ENCODE data around the gene SWT1.

SWT1 gene

GRCh38 chr1:185156854-185157598 lies at the start of gene SWT1, which contains the start of gene TRMT1L:
Gene SWT1, plus strand, starts transcription at chr1:185157167. Its CDS starts 3,675 bp downstream, at chr1:185160842.
Gene TRMT1L, minus strand, starts transcription at chr1:185156953. Its CDS starts 241 bp downstream, at chr1:185156712.
- peak; percentile 95 to 98 for DNase-seq (ENCODE audit: extremely low read depth in 1 of 2, low read depth in 1 of 2)

- DNase-seq (ENCODE audit: extremely low read depth in 1 of 2, low read depth in 1 of 2) = no peak
These were observed 48.6 kb upstream of the SWT1 start for GRCh38 chr1:185108321-185108720.

GRCh38 chr1:185110145-185110544 lies 46.8 kb upstream of the SWT1 start:
- no peak for DNase-seq (ENCODE audit: extremely low read depth in 1 of 2, low read depth in 1 of 2)

GRCh38 chr1:185111873-185112272 lies 45.1 kb upstream of the SWT1 start:
- DNase-seq (ENCODE audit: extremely low read depth in 1 of 2, low read depth in 1 of 2) = no peak

GRCh38 chr1:185112356-185112755 lies 44.6 kb upstream of the SWT1 start:
- no peak for DNase-seq (ENCODE audit: extremely low read depth in 1 of 2, low read depth in 1 of 2)

GRCh38 chr1:185129708-185130107 lies 27.3 kb upstream of the SWT1 start:
- no peak for DNase-seq (ENCODE audit: extremely low read depth in 1 of 2, low read depth in 1 of 2)

GRCh38 chr1:185132534-185132933 lies 24.4 kb upstream of the SWT1 start:
- DNase-seq (ENCODE audit: extremely low read depth in 1 of 2, low read depth in 1 of 2) = no peak

- DNase-seq (ENCODE audit: extremely low read depth in 1 of 2, low read depth in 1 of 2) = no peak
These were observed 18.9 kb upstream of the SWT1 start for GRCh38 chr1:185137896-185138545.

- DNase-seq (ENCODE audit: extremely low read depth in 1 of 2, low read depth in 1 of 2) = no peak
These were observed 17.7 kb upstream of the SWT1 start for GRCh38 chr1:185139246-185139645.

GRCh38 chr1:185144233-185144632 lies 12.7 kb upstream of the SWT1 start:
- DNase-seq (ENCODE audit: extremely low read depth in 1 of 2, low read depth in 1 of 2) = no peak

- DNase-seq (ENCODE audit: extremely low read depth in 1 of 2, low read depth in 1 of 2) = no peak
These were observed 5.8 kb upstream of the SWT1 start for GRCh38 chr1:185151215-185151614.

- no peak for DNase-seq (ENCODE audit: extremely low read depth in 1 of 2, low read depth in 1 of 2)
These were observed 4.7 kb upstream of the SWT1 start for GRCh38 chr1:185152187-185152767.

GRCh38 chr1:185154912-185155513 lies 2.0 kb upstream of the SWT1 start:
- no peak for DNase-seq (ENCODE audit: extremely low read depth in 1 of 2, low read depth in 1 of 2)

- DNase-seq (ENCODE audit: extremely low read depth in 1 of 2, low read depth in 1 of 2) = no peak
These were observed 1.2 kb upstream of the SWT1 start for GRCh38 chr1:185155600-185156287.

- no peak for DNase-seq (ENCODE audit: extremely low read depth in 1 of 2, low read depth in 1 of 2)
These were observed 596 bp upstream of the SWT1 start for GRCh38 chr1:185156288-185156853.

- no peak for DNase-seq (ENCODE audit: extremely low read depth in 1 of 2, low read depth in 1 of 2)
These were observed 839 bp downstream of the SWT1 start for GRCh38 chr1:185157599-185158412.

GRCh38 chr1:185158800-185159199 lies 1.8 kb downstream of the SWT1 start:
- no peak for DNase-seq (ENCODE audit: extremely low read depth in 1 of 2, low read depth in 1 of 2)

- no peak for DNase-seq (ENCODE audit: extremely low read depth in 1 of 2, low read depth in 1 of 2)
These were observed 3.0 kb downstream of the SWT1 start for GRCh38 chr1:185159966-185160365.

- no peak for DNase-seq (ENCODE audit: extremely low read depth in 1 of 2, low read depth in 1 of 2)
These were observed 5.5 kb downstream of the SWT1 start for GRCh38 chr1:185162491-185162890.

- no peak for DNase-seq (ENCODE audit: extremely low read depth in 1 of 2, low read depth in 1 of 2)
These were observed 9.1 kb downstream of the SWT1 start for GRCh38 chr1:185166106-185166505.

All from stimulated activated CD8-positive, alpha-beta memory T cell treated with anti-CD3 and anti-CD28 coated beads, Interleukin-7, amount 100 ng/mL, for 48 hours (primary cell).